Measurements from ENCODE around the gene EMC7. TPM values are rescaled to one million over a fixed set of nuclear protein-coding genes. Genes with fewer than 3 reads are reported as not detected.

Gene EMC7
- total RNA-seq, 1 experiment from 2014 or later: 32.1 TPM

- TF ChIP-seq KAT7 (CRISPR knock-in tag; IDR thresholded peaks at IDR 0.05; ENCODE audit: borderline replicate concordance) (0 out of 2 replicates have a peak, but pooled peaks have one; percentile 55), JUN (CRISPR knock-in tag; IDR thresholded peaks at IDR 0.05) (0 out of 2 replicates have a peak, but pooled peaks have one; percentile 50), MYBL2 (CRISPR knock-in tag; IDR thresholded peaks at IDR 0.05) (0 out of 2 replicates have a peak, but pooled peaks have one; percentile 30)
- TF ChIP-seq, protein P1, sequence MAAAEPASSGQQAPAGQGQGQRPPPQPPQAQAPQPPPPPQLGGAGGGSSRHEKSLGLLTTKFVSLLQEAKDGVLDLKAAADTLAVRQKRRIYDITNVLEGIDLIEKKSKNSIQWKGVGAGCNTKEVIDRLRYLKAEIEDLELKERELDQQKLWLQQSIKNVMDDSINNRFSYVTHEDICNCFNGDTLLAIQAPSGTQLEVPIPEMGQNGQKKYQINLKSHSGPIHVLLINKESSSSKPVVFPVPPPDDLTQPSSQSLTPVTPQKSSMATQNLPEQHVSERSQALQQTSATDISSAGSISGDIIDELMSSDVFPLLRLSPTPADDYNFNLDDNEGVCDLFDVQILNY (CRISPR knock-in tag; IDR thresholded peaks at IDR 0.05): peak; percentile 49; the same call in 1 of the 2 replicates
Observed at GRCh38 chr15:34101366-34102174, at the start of gene EMC7, which contains the start of gene PGBD4 (continued).

DNA sequence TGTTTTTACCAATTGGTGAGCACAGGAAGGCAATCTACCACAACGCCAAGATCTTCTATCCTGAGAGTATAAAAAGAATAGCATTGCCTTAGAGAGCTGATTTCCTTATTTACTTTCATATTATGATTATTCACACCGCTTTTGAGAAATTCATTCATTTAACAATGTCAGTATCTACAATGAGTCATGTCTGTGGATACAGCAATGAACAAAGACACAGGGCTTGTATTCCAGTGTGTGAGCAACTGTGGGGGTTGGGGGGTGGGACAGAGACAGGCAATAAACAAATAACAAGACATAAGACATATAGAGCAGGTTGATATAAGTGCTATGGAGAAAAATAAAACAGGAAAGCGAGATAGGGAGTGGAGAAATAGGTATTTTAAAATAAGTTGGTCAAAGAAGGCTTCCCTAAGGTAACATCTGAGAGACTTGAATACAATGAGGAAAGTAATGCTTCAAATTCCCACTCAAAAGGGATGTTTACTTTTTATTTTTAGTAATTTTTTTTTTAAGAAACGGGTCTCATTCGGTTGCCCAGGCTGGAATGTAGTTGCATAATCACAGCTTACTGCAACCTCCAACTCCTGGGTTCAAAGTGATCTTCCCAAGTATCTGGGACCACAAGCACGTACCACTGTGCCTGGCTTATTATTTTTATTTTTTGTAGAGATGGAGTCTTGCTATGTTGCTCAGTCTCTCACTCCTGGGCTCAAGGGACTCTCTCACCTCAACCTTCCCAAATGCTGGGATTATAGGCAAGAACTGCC, 45.9 kb upstream of the EMC7 start:
- ChIA-PET POLR2A (no interaction called here), CTCF (no interaction called here)

GRCh38 chr15:34133511-34133910, 31.8 kb upstream of the EMC7 start:
- Mint-ChIP-seq H3K27me3 (ENCODE audit: low read depth) (no peaks in the 10 kb centered on the region), H3K4me1 (no peaks in the 10 kb centered on the region), H3K27ac (no peak overlapping the region), H3K36me3 (0 out of 2 replicates have a peak, but pooled peaks cover 2% of the 10 kb centered on the region), H3K9me3 (no peaks in the 10 kb centered on the region), H3K4me3 (no peak overlapping the region)
- TF ChIP-seq, protein P2, sequence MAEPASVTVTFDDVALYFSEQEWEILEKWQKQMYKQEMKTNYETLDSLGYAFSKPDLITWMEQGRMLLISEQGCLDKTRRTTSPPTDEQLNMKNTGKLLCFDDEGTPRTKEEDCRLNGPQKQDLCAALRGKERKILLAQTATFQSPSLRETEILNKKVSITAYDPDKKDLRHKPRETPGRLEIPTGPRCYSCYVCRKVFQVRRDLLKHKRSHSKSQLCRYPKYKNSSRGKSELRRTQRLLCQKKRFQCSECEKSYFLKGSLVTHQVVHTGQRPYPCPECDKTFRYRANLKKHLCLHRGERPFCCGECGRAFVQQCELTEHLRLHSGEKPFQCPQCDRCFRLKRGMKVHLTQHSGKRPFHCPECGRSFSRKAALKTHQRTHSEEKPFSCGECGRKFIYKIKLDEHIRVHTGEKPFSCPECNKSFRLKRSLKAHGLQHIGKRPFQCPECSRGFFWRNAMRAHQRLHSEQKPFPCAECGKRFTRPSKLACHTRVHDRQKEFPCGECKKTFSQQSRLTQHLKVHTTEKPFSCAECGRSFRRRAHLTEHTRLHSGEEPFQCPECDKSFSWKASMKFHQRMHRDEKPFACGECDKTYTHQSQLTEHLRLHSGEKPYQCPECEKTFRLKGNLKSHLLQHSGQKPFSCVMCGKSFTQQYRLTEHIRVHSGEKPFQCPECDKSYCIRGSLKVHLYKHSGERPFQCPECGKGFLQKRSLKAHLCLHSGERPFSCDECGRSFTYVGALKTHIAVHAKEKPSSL (CRISPR knock-in tag; conservative IDR thresholded peaks at IDR 0.05): no peak
- TF ChIP-seq SMAD4 (CRISPR knock-in tag; IDR thresholded peaks at IDR 0.05) (no peak), ATF1 (CRISPR knock-in tag; IDR thresholded peaks at IDR 0.05) (no peak), CREM (CRISPR knock-in tag; IDR thresholded peaks at IDR 0.05) (no peak), NR3C1 (CRISPR knock-in tag; conservative IDR thresholded peaks at IDR 0.05; ENCODE audit: low read depth) (no peak), GRHL2 (CRISPR knock-in tag; IDR thresholded peaks at IDR 0.05; ENCODE audit: insufficient replicate concordance, severe bottlenecking) (no peak), CREB1 (CRISPR knock-in tag; IDR thresholded peaks at IDR 0.05) (no peak)
- no peak for DNase-seq (ENCODE audit: low spot score)
- POLR2A ChIA-PET: no interaction called here
- CTCF ChIA-PET: interaction anchor here (1.8 kb wide), 1 partner anchor 23 kb away, joined by 10 read pairs; no protein-coding TSS in a partner anchor
- ATAC-seq: no peak

More for the DNA sequence above, 45.9 kb upstream of the EMC7 start:
- no peak overlapping the region for H3K4me3 Mint-ChIP-seq
- no peaks in the 10 kb centered on the region for H3K27me3 Mint-ChIP-seq (ENCODE audit: low read depth)
- no peak for TF ChIP-seq ZBTB43 (CRISPR knock-in tag; IDR thresholded peaks at IDR 0.05)
- TF ChIP-seq, protein P3, sequence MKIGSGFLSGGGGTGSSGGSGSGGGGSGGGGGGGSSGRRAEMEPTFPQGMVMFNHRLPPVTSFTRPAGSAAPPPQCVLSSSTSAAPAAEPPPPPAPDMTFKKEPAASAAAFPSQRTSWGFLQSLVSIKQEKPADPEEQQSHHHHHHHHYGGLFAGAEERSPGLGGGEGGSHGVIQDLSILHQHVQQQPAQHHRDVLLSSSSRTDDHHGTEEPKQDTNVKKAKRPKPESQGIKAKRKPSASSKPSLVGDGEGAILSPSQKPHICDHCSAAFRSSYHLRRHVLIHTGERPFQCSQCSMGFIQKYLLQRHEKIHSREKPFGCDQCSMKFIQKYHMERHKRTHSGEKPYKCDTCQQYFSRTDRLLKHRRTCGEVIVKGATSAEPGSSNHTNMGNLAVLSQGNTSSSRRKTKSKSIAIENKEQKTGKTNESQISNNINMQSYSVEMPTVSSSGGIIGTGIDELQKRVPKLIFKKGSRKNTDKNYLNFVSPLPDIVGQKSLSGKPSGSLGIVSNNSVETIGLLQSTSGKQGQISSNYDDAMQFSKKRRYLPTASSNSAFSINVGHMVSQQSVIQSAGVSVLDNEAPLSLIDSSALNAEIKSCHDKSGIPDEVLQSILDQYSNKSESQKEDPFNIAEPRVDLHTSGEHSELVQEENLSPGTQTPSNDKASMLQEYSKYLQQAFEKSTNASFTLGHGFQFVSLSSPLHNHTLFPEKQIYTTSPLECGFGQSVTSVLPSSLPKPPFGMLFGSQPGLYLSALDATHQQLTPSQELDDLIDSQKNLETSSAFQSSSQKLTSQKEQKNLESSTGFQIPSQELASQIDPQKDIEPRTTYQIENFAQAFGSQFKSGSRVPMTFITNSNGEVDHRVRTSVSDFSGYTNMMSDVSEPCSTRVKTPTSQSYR (CRISPR knock-in tag; IDR thresholded peaks at IDR 0.05): no peak
- TF ChIP-seq ZNF263 (CRISPR knock-in tag; IDR thresholded peaks at IDR 0.05; ENCODE audit: low read depth): no peak
- no peak for TF ChIP-seq ATF3 (CRISPR knock-in tag; conservative IDR thresholded peaks at IDR 0.05)
- no peak for TF ChIP-seq CREM (CRISPR knock-in tag; IDR thresholded peaks at IDR 0.05)
- no peak for TF ChIP-seq RORB (CRISPR knock-in tag; IDR thresholded peaks at IDR 0.05)
- TF ChIP-seq OVOL2 (CRISPR knock-in tag; IDR thresholded peaks at IDR 0.05; ENCODE audit: borderline replicate concordance): no peak
- no peak for TF ChIP-seq SOX15 (CRISPR knock-in tag; IDR thresholded peaks at IDR 0.05)
- no peak for TF ChIP-seq MAX (CRISPR knock-in tag; IDR thresholded peaks at IDR 0.05)
- H3K9me3 Mint-ChIP-seq: no peaks in the 10 kb centered on the region
- H3K27ac Mint-ChIP-seq: peak overlapping the region; percentile 11; the same call in 1 of the 2 replicates
- ATAC-seq: no peak
- H3K4me1 Mint-ChIP-seq: no peaks in the 10 kb centered on the region
- DNase-seq (ENCODE audit: low spot score): no peak
- H3K36me3 Mint-ChIP-seq: peaks cover 46% of the 10 kb centered on the region

Data from WTC11 (cell line).